H1 (cell line): ENCODE results near the gene TELO2. TPM values are rescaled to one million over a fixed set of nuclear protein-coding genes. Genes with fewer than 3 reads are reported as not detected.

Experiments
- CBX5 ChIP-seq: fragments of 300-800, 300-1000 bp; sonication (generic); IDR thresholded peaks from 2 replicates; pipeline ENCODE4 v1.7.1; 2016; ENCODE audit warnings: antibody characterized with exemption, low read length, low read depth
- CHD1 ChIP-seq: IDR thresholded peaks from 2 replicates; pipeline ENCODE4 v1.6.1; 2012; ENCODE audit warnings: low read depth, low read length, improper control_type of control experiment
- SAP30 ChIP-seq: fragments of 300-600 bp; sonication (generic); IDR thresholded peaks from 2 replicates; pipeline ENCODE4 v1.7.1; 2012; ENCODE audit warnings: low read length, moderate library complexity, mild to moderate bottlenecking, inconsistent platforms; ENCODE audit not compliant: insufficient read depth, insufficient replicate concordance
- SRF ChIP-seq: IDR thresholded peaks from 2 replicates; pipeline ENCODE4 v1.6.1; 2011; ENCODE audit warnings: mild to moderate bottlenecking, low read depth, low read length, moderate library complexity
- TAF1 ChIP-seq: IDR thresholded peaks from 2 replicates; pipeline ENCODE4 v1.6.1; 2011; ENCODE audit warnings: mild to moderate bottlenecking, low read depth, low read length
- USF2 ChIP-seq: IDR thresholded peaks from 2 replicates; pipeline ENCODE4 v1.6.1; 2011; ENCODE audit warnings: low read length, improper control_type of control experiment
- ZNF274 ChIP-seq: IDR thresholded peaks from 2 replicates; pipeline ENCODE4 v1.7.0; 2012; ENCODE audit warnings: low read length, borderline replicate concordance; ENCODE audit errors: extremely low read depth
- polyA plus RNA-seq, 7 experiments: library from polyadenylated mRNA; depleted of rRNA in 3 of 7; stranded (reverse) in 5 of 7; unstranded in 2 of 7; fragments of >200 nt in 5 of 7; fragments of 200-250 nt in 2 of 7; gene quantifications; 1 replicate in 5 of 7; 2 replicates in 1 of 7; 4 replicates in 1 of 7; pipeline versions ENCODE4 v1.2.1 to v1.2.3, GENCODE V29; 2011 to 2013; ENCODE audit warnings: missing spikeins in 2 of 7, mixed read lengths in 2 of 7
- total RNA-seq: library from RNA; stranded (reverse); fragmentation: NEBNext Ultra II Directional; extraction: Animal tissue kit (Norgen Biotek cat#: 25700); gene quantifications from 2 replicates; pipeline ENCODE4 v1.2.1, GENCODE V29; 2021

The TELO2 gene
- total and polyA plus RNA-seq, 2 of the 8 experiments (the other 6 are each of a cell fraction or from before 2014, with no cell fraction given), result 39.3 to 64.8 TPM

GRCh38 chr16:1464894-1465566 lies 28.1 kb upstream of the TELO2 start (continued):
- TF ChIP-seq SAP30 (no peak), CBX5 (no peak), USF2 (no peak), CHD1 (no peak), TAF1 (no peak), SRF (no peak), ZNF274 (no peak)
- TF ChIP-seq, all 59 proteins: peak for 0
